ENCODE measurements around the gene AKAP13.

AKAP13 gene

GRCh38 chr15:85422607-85423006 is 42.2 kb downstream of the AKAP13 start:
- H3K27me3 ChIP-seq: no peaks in the 10 kb centered on the region
- no peak for TF ChIP-seq CTCF (IDR thresholded peaks at IDR 0.05)
- H3K9me3 ChIP-seq: no peaks in the 10 kb centered on the region
- no peaks in the 10 kb centered on the region for H3K4me1 ChIP-seq (ENCODE audit: control insufficient read depth in 1 of 2, insufficient read depth in 1 of 2, low read depth in 1 of 2, low read length in 1 of 2)
- no peaks in the 10 kb centered on the region for H3K36me3 ChIP-seq
- no peak overlapping the region for H3K27ac ChIP-seq
- no peak overlapping the region for H3K4me3 ChIP-seq (ENCODE audit: low read depth in 1 of 2, low read length in 1 of 2)

- H3K4me1 ChIP-seq (ENCODE audit: control insufficient read depth in 1 of 2, insufficient read depth in 1 of 2, low read depth in 1 of 2, low read length in 1 of 2): no peaks in the 10 kb centered on the region
- no peak for TF ChIP-seq CTCF (IDR thresholded peaks at IDR 0.05)
- no peaks in the 10 kb centered on the region for H3K9me3 ChIP-seq
Observed at GRCh38 chr15:85423256-85423655, 42.9 kb downstream of the AKAP13 start.

DNA sequence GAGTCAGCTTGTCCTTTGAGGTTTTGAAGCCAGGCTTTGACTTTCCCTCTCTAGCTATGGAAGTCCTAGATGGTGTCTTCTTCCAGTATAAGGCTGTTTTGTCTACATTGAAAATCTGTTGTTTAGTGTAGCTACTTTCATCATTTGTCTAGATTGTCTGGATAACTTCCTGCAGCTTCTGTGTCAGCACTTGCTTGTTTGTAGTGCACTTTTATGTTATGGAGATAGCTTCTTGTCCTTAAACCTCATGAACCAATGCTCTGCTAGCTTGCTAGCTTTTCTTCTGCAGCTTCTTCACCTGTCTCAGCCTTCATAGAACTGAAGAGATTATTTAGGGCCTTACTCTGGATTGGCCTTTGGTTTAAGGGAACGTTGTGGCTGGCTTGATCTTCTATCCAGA is 43.8 kb downstream of the AKAP13 start:
- no peaks in the 10 kb centered on the region for H3K4me1 ChIP-seq (ENCODE audit: control insufficient read depth in 1 of 2, insufficient read depth in 1 of 2, low read depth in 1 of 2, low read length in 1 of 2)
- TF ChIP-seq CTCF (IDR thresholded peaks at IDR 0.05): no peak

More at GRCh38 chr15:85423256-85423655, 42.9 kb downstream of the AKAP13 start:
- Histone ChIP-seq H3K4me3 (ENCODE audit: low read depth in 1 of 2, low read length in 1 of 2) (no peak overlapping the region), H3K27me3 (no peaks in the 10 kb centered on the region), H3K27ac (no peak overlapping the region), H3K36me3 (no peaks in the 10 kb centered on the region)

GRCh38 chr15:85426481-85426880 is 46.1 kb downstream of the AKAP13 start:
- no peak for TF ChIP-seq CTCF (IDR thresholded peaks at IDR 0.05)
- Histone ChIP-seq H3K27ac (no peak overlapping the region), H3K36me3 (no peaks in the 10 kb centered on the region), H3K27me3 (no peaks in the 10 kb centered on the region), H3K4me3 (ENCODE audit: low read depth in 1 of 2, low read length in 1 of 2) (no peak overlapping the region), H3K9me3 (no peaks in the 10 kb centered on the region), H3K4me1 (ENCODE audit: control insufficient read depth in 1 of 2, insufficient read depth in 1 of 2, low read depth in 1 of 2, low read length in 1 of 2) (no peaks in the 10 kb centered on the region)

More for the DNA sequence above, 43.8 kb downstream of the AKAP13 start:
- Histone ChIP-seq H3K27me3 (no peaks in the 10 kb centered on the region), H3K9me3 (no peaks in the 10 kb centered on the region), H3K36me3 (no peaks in the 10 kb centered on the region), H3K27ac (no peak overlapping the region), H3K4me3 (ENCODE audit: low read depth in 1 of 2, low read length in 1 of 2) (no peak overlapping the region)

DNA sequence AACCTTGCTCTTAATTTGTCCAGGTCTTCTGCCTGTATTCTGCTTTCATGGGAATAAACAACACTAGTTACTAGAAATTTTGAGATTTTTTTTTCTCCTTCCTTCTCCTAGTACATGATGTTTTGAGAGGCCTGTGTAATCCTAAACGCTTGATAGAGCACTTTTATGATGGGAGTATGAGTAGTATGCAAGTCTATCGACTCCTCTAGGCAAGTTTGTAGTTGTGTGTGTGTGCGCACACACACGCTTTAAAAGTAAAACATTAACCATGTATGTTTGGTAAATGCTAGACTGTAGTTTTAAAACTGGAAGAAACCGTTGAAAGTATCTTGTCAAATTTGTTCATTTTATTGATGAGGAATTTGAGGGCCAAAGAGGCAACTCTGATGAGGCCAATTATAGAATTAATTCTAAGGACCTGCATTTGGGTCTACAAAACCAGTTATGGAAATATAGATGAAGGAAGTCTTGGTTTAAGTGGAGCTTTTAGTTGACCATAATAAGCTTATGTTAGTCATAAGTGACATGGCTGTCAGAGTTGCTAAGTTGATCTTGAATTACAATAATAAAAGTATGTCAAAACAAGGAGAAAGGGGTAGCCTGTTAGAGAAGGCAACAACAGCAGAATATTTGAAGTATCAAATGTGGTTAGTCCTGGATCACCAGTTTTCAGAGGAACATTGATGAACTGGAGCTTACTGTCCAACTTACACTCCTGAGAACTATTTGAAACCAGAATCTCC is 47.1 kb downstream of the AKAP13 start:
- TF ChIP-seq CTCF (IDR thresholded peaks at IDR 0.05): no peak
- Histone ChIP-seq H3K27me3 (no peaks in the 10 kb centered on the region), H3K4me3 (ENCODE audit: low read depth in 1 of 2, low read length in 1 of 2) (no peak overlapping the region), H3K27ac (no peak overlapping the region), H3K36me3 (no peaks in the 10 kb centered on the region), H3K4me1 (ENCODE audit: control insufficient read depth in 1 of 2, insufficient read depth in 1 of 2, low read depth in 1 of 2, low read length in 1 of 2) (no peaks in the 10 kb centered on the region), H3K9me3 (no peaks in the 10 kb centered on the region)
